ENCODE data around the gene ECHDC3. TPM values are rescaled to one million over a fixed set of nuclear protein-coding genes. Genes with fewer than 3 reads are reported as not detected.

ECHDC3 gene
- total and polyA plus RNA-seq, 2 donors (not counting 3 experiments of a cell fraction or from before 2014, with no cell fraction given): 6.0 to 7.3 TPM

DNA sequence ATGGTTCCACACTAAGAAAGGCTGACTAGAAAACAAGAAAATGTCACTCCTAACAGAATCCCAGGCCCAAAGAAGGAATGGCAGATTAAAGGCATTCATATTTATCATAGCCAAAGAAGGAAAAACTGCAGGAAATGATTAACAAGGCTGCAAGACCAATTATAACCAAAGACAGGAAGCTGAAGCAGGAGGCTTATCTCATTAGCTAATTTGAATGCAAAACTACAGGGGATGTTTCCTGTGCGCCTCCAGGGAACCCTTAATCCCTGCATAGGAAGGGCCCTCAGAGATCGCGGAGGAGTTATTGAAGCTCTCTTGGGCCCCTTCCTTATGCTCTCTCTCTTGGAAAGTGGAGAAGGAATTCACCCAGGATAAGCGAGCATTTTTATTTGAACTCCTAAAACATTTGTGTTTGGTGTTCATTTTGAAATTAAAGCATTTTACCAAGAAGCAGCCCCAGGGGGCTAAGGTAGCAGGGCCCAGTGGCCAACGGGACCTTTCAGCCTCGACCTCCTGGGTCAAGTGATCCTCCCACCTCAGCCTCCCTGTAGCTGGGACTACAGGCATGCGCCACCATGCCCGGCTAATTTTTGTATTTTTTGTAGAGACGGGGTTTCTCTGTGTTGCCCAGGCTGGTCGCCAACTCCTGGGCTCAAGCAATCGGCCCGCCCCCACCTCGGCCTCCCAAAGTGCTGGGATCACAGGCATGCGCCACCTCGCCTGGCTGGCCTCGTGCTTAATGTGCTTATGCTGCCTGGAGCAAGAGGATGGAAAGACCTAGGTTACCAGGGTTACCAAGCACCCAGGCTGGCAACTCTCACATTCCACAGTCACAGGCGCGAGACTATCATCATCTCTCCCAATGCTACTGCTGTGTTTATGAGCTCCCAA, 56.9 kb downstream of the ECHDC3 start:
- BruUV-seq (replicated peaks): no TSS peak
- TF ChIP-seq, protein P1, sequence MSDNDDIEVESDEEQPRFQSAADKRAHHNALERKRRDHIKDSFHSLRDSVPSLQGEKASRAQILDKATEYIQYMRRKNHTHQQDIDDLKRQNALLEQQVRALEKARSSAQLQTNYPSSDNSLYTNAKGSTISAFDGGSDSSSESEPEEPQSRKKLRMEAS (IDR thresholded peaks at IDR 0.05; ENCODE audit: insufficient read depth, insufficient read length): no peak
- peak; percentile 59 for TF ChIP-seq JUN (IDR thresholded peaks at IDR 0.05; ENCODE audit: borderline replicate concordance, insufficient read depth, insufficient read length, low read depth)
- TF ChIP-seq POLR2AphosphoS5 (IDR thresholded peaks at IDR 0.05; ENCODE audit: insufficient read depth, low read depth, low read length): peak; percentile 85
- no peak for TF ChIP-seq EZH2 (IDR thresholded peaks at IDR 0.05; ENCODE audit: borderline replicate concordance, low read depth, low read length, severe bottlenecking)
- peak; percentile 61 for TF ChIP-seq POLR2A (IDR thresholded peaks at IDR 0.05; ENCODE audit: low read depth, low read length)
- TF ChIP-seq, protein P2, sequence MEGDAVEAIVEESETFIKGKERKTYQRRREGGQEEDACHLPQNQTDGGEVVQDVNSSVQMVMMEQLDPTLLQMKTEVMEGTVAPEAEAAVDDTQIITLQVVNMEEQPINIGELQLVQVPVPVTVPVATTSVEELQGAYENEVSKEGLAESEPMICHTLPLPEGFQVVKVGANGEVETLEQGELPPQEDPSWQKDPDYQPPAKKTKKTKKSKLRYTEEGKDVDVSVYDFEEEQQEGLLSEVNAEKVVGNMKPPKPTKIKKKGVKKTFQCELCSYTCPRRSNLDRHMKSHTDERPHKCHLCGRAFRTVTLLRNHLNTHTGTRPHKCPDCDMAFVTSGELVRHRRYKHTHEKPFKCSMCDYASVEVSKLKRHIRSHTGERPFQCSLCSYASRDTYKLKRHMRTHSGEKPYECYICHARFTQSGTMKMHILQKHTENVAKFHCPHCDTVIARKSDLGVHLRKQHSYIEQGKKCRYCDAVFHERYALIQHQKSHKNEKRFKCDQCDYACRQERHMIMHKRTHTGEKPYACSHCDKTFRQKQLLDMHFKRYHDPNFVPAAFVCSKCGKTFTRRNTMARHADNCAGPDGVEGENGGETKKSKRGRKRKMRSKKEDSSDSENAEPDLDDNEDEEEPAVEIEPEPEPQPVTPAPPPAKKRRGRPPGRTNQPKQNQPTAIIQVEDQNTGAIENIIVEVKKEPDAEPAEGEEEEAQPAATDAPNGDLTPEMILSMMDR (IDR thresholded peaks at IDR 0.05; ENCODE audit: extremely low read depth in 1 of 2, insufficient read depth in 1 of 2, low read depth in 1 of 2, low read length in 2 of 2): no peak
- peak; percentile 44 for TF ChIP-seq FOS (IDR thresholded peaks at IDR 0.05; ENCODE audit: borderline replicate concordance, insufficient read depth, low read length)
- peak; percentile 87 for TF ChIP-seq GATA2 (IDR thresholded peaks at IDR 0.05; ENCODE audit: insufficient read depth, insufficient read length, low read depth, low read length)
- TF ChIP-seq MYC (IDR thresholded peaks at IDR 0.05; ENCODE audit: low read depth, low read length): no peak

More for the DNA sequence above, 56.9 kb downstream of the ECHDC3 start:
- no peaks in the 10 kb centered on the region for H3K36me3 ChIP-seq (ENCODE audit: control insufficient read depth in 2 of 2, extremely low read depth in 1 of 2, insufficient read depth in 2 of 2, low read length in 2 of 2)
- intact Hi-C loops (cut with micrococcal nuclease): loop anchor here (1.0 to 10.0 kb wide), 3 partner anchors 15 to 396 kb away; partner anchors contain the start of genes CDC123 and NUDT5
- no peaks in the 10 kb centered on the region for H3K27me3 ChIP-seq (ENCODE audit: control insufficient read depth in 2 of 2, insufficient read depth in 2 of 2, low read length in 2 of 2)
- no peaks in the 10 kb centered on the region for H3K9me1 ChIP-seq (replicated peaks; ENCODE audit: control insufficient read depth, extremely low read depth, insufficient read depth, low read length)
- CTCF ChIA-PET: interaction anchor here (1.1 to 6.2 kb wide), 8 partner anchors 10 to 188 kb away, joined by 3 to 47 read pairs (median 8); partner anchors contain the start of gene PROSER2
- DNase-seq (ENCODE audit: low read depth, low spot score): peak; percentile 90
- peak overlapping the region; percentile 36 for H2AFZ ChIP-seq (ENCODE audit: low read depth, low read length)
- POLR2A ChIA-PET: interaction anchor here (0.7 to 3.6 kb wide), 3 partner anchors 11 to 20 kb away, joined by 3 to 12 read pairs (median 3); no protein-coding TSS in a partner anchor
- peak overlapping the region; percentile 52 for H3K4me2 ChIP-seq (ENCODE audit: insufficient read depth, low read length)
- FAIRE-seq: peak; percentile 93
- H3K27ac ChIP-seq (ENCODE audit: insufficient read depth, low read depth, low read length): peak overlapping the region; percentile 66
- no peaks in the 10 kb centered on the region for H3K79me2 ChIP-seq (ENCODE audit: control insufficient read depth, insufficient read depth, low read length)
- dilution Hi-C loops (cut with MboI; ENCODE audit: extremely low pct_ligation_motif_present, low sequenced_read_pairs): no loop called here
- no peak overlapping the region for H3K4me3 ChIP-seq (replicated peaks in 1 of 3; ENCODE audit: insufficient read depth in 1 of 3, low read depth in 1 of 3, low read length in 3 of 3)
- H3K4me1 ChIP-seq (ENCODE audit: control insufficient read depth, extremely low read depth, insufficient read depth, low read length): peaks cover 17% of the 10 kb centered on the region
- H4K20me1 ChIP-seq (replicated peaks; ENCODE audit: control insufficient read depth, extremely low read depth, insufficient read depth, low read length): no peaks in the 10 kb centered on the region
- H3K9ac ChIP-seq (replicated peaks; ENCODE audit: extremely low read depth, insufficient read depth, low read length): peak overlapping the region; percentile 0
- H3K9me3 ChIP-seq (replicated peaks; ENCODE audit: control insufficient read depth, insufficient read depth, low read length): no peaks in the 10 kb centered on the region
